Measurements from ENCODE around the gene COA6. TPM values are rescaled to one million over a fixed set of nuclear protein-coding genes. Genes with fewer than 3 reads are reported as not detected.

COA6 gene
- total and polyA plus RNA-seq, 2 of the 13 experiments (the other 11 are each of a cell fraction or from before 2014, with no cell fraction given), result 32.4 to 104 TPM

- TF ChIP-seq ARNT2 (CRISPR knock-in tag; IDR thresholded peaks at IDR 0.05; ENCODE audit: low read depth) (no peak), SNAI1 (CRISPR knock-in tag; IDR thresholded peaks at IDR 0.05; ENCODE audit: borderline replicate concordance) (no peak), MIER2 (CRISPR knock-in tag; IDR thresholded peaks at IDR 0.05) (no peak), ZNF839 (CRISPR knock-in tag; IDR thresholded peaks at IDR 0.05; ENCODE audit: borderline replicate concordance) (no peak), CEBPG (CRISPR knock-in tag; IDR thresholded peaks at IDR 0.05) (no peak), NKX3-1 (CRISPR knock-in tag; IDR thresholded peaks at IDR 0.05) (no peak), MYC (CRISPR knock-in tag; IDR thresholded peaks at IDR 0.05; ENCODE audit: borderline replicate concordance) (no peak), ERF (CRISPR knock-in tag; IDR thresholded peaks at IDR 0.05) (no peak), ATAD3A (CRISPR knock-in tag; IDR thresholded peaks at IDR 0.05) (no peak), ZFYVE20 (CRISPR knock-in tag; IDR thresholded peaks at IDR 0.05; ENCODE audit: borderline replicate concordance, low read depth) (no peak), MED1 (CRISPR knock-in tag; IDR thresholded peaks at IDR 0.05) (no peak), ZNF572 (CRISPR knock-in tag; IDR thresholded peaks at IDR 0.05) (no peak), ZNF724P (CRISPR knock-in tag; IDR thresholded peaks at IDR 0.05; ENCODE audit: borderline replicate concordance) (no peak)
- Histone ChIP-seq H2AFZ (ENCODE audit: low read length) (no peak overlapping the region), H3K9me3 (ENCODE audit: low read length) (no peaks in the 10 kb centered on the region), H3K4me3 (replicated peaks in 1 of 3; ENCODE audit: insufficient read depth in 1 of 3, low read depth in 2 of 3, low read length in 3 of 3) (no peak overlapping the region), H4K20me1 (ENCODE audit: insufficient read depth, low read length) (no peaks in the 10 kb centered on the region; the same call in 1 of the 2 replicates), H3K9ac (ENCODE audit: insufficient read depth, low read depth, low read length) (no peak overlapping the region), H3K27me3 (ENCODE audit: control insufficient read depth in 1 of 2, insufficient read depth in 2 of 2, low read length in 2 of 2) (no peaks in the 10 kb centered on the region), H3K79me2 (ENCODE audit: insufficient read depth, low read length) (no peaks in the 10 kb centered on the region), H3K36me3 (replicated peaks in 1 of 2; ENCODE audit: control insufficient read depth in 1 of 2, insufficient read depth in 2 of 2, low read length in 2 of 2) (peaks cover 3 to 19% of the 10 kb centered on the region in 2 experiments; a peak in 4 of 5 replicates), H3K27ac (ENCODE audit: extremely low read length, insufficient read depth, low read length) (no peak overlapping the region), H3K4me2 (ENCODE audit: low read depth, low read length) (no peak overlapping the region), H3K4me1 (ENCODE audit: insufficient read depth, low read length) (peaks cover 4% of the 10 kb centered on the region; the same call in 1 of the 2 replicates)
- DNase-seq (ENCODE audit: low spot score) (no peak), FAIRE-seq (no peak), ATAC-seq (no peak)
- ChIA-PET POLR2A (no interaction called here), CTCF (ENCODE audit: low intra/inter-chr PET ratio, low total read pairs) (no interaction called here)
- intact Hi-C loops (cut with micrococcal nuclease; ENCODE audit: unreplicated experiment) (no loop called here), in situ Hi-C loops (cut with HindIII; ENCODE audit: extremely low pct_ligation_motif_present, low pct_unique_long_range_greater_than_20kb) (no loop called here)
- no TSS peak for BruUV-seq (replicated peaks)
Measured at GRCh38 chr1:234400773-234401172, 27.5 kb downstream of the COA6 start.

Data from HepG2 (cell line).